ENCODE measurements around the gene LMBR1L.

Gene LMBR1L

GRCh38 chr12:49138999-49139398 lies 28.4 kb upstream of the LMBR1L start:
- ChIA-PET CTCF (interaction anchor here (0.8 kb wide), 1 partner anchor 8 kb away, joined by 5 read pairs; no protein-coding TSS in a partner anchor), POLR2A (interaction anchor here (2.0 kb wide), 1 partner anchor 8 kb away, joined by 11 read pairs; the partner anchor contains the start of gene TUBA1B)
- H3K9me3 ChIP-seq (ENCODE audit: control insufficient read depth, insufficient read depth, low read depth, low read length), result no peaks in the 10 kb centered on the region
- H3K36me3 ChIP-seq (ENCODE audit: control insufficient read depth in 2 of 2, insufficient read depth in 1 of 2, low read length in 2 of 2), result no peaks in the 10 kb centered on the region; a peak in 1 of 3 replicates
- 0 out of 2 replicates have a peak overlapping the region, but pooled peaks have one; percentile 18 for H3K27ac ChIP-seq (ENCODE audit: extremely low read depth, low read depth, low read length)
- H3K4me3 ChIP-seq (ENCODE audit: low read depth, low read length), result no peak overlapping the region
- TF ChIP-seq ZBTB26 (tag by site-specific recombination; optimal IDR thresholded peaks at IDR 0.05) (no peak), ZNF10 (tag by site-specific recombination; IDR thresholded peaks at IDR 0.05) (no peak), ZNF792 (tag by site-specific recombination; IDR thresholded peaks at IDR 0.05) (no peak), ZNF324 (tag by site-specific recombination; IDR thresholded peaks at IDR 0.05) (no peak), MEIS1 (CRISPR knock-in tag; IDR thresholded peaks at IDR 0.05; ENCODE audit: borderline replicate concordance) (no peak), ZBTB1 (tag by site-specific recombination; IDR thresholded peaks at IDR 0.05) (no peak), ZNF561 (tag by site-specific recombination; IDR thresholded peaks at IDR 0.05; ENCODE audit: borderline replicate concordance) (no peak), ZNF280C (tag by site-specific recombination; IDR thresholded peaks at IDR 0.05) (no peak), ZNF26 (tag by site-specific recombination; IDR thresholded peaks at IDR 0.05) (no peak), PRDM10 (tag by site-specific recombination; IDR thresholded peaks at IDR 0.05) (no peak)
- H3K4me1 ChIP-seq (ENCODE audit: control insufficient read depth, insufficient read depth, low read length), result peaks cover 6% of the 10 kb centered on the region; the same call in 1 of the 2 replicates

GRCh38 chr12:49138587-49138986 lies 27.9 kb upstream of the LMBR1L start:
- H3K4me1 ChIP-seq (ENCODE audit: control insufficient read depth, insufficient read depth, low read length), result peaks cover 6% of the 10 kb centered on the region; the same call in 1 of the 2 replicates
- no peak overlapping the region for H3K4me3 ChIP-seq (ENCODE audit: low read depth, low read length)
- TF ChIP-seq RBAK (tag by site-specific recombination; IDR thresholded peaks at IDR 0.05) (no peak), ZNF112 (tag by site-specific recombination; IDR thresholded peaks at IDR 0.05) (no peak), MZF1 (tag by site-specific recombination; IDR thresholded peaks at IDR 0.05; ENCODE audit: borderline replicate concordance) (peak; percentile 91; the same call in 1 of the 2 replicates), OSR2 (tag by site-specific recombination; IDR thresholded peaks at IDR 0.05) (peak; percentile 66), PRDM10 (tag by site-specific recombination; IDR thresholded peaks at IDR 0.05) (peak; percentile 95), PRDM6 (tag by site-specific recombination; IDR thresholded peaks at IDR 0.05) (peak; percentile 75), ZNF692 (tag by site-specific recombination; IDR thresholded peaks at IDR 0.05) (no peak), IKZF3 (tag by site-specific recombination; IDR thresholded peaks at IDR 0.05) (peak; percentile 42; the same call in 1 of the 2 replicates)

More at GRCh38 chr12:49138587-49138986, 27.9 kb upstream of the LMBR1L start:
- Histone ChIP-seq H3K36me3 (ENCODE audit: control insufficient read depth in 2 of 2, insufficient read depth in 1 of 2, low read length in 2 of 2) (no peaks in the 10 kb centered on the region; a peak in 1 of 3 replicates), H3K27ac (ENCODE audit: extremely low read depth, low read depth, low read length) (peak overlapping the region; percentile 18), H3K9me3 (ENCODE audit: control insufficient read depth, insufficient read depth, low read depth, low read length) (no peaks in the 10 kb centered on the region)
- ChIA-PET CTCF (interaction anchor here (0.8 kb wide), 1 partner anchor 8 kb away, joined by 5 read pairs; no protein-coding TSS in a partner anchor), POLR2A (interaction anchor here (0.6 to 2.0 kb wide), 2 partner anchors 8 to 91 kb away, joined by 4 to 11 read pairs; partner anchors contain the start of gene TUBA1B)
